Body of pancreas (tissue), 4 donors: ENCODE results near the gene AFF3. TPM values are rescaled to one million over a fixed set of nuclear protein-coding genes. Genes with fewer than 3 reads are reported as not detected.

Source experiments
- ATAC-seq: fragments of 150-250 bp; one replicate; pipeline ENCODE4 v1.9.1; 2016
- DNase-seq, 4 donors: peaks; one replicate each; pipeline ENCODE4 v3.0.0-alpha.2; 2019
- H3K27ac ChIP-seq, 4 donors: fragments of 200-600 bp; sonication (generic); 1 replicate in 3 of 4; 2 replicates in 1 of 4; pipeline versions ENCODE4 v1.5.1 to v1.6.1; 2016 to 2019; ENCODE audit warnings: mild to moderate bottlenecking in 1 of 4, mixed read lengths in 1 of 4, moderate library complexity in 1 of 4
- H3K27me3 ChIP-seq, 2 donors: fragments of 200-600 bp; sonication (generic); one replicate each; pipeline ENCODE4 v1.6.0; 2016; ENCODE audit warnings: mild to moderate bottlenecking in 1 of 2
- H3K36me3 ChIP-seq, 2 donors: fragments of 200-600 bp; sonication (generic); replicated peaks in 1 of 2; 2 replicates each; pipeline ENCODE4 v1.5.1; 2016; ENCODE audit warnings: low read depth in 2 of 2; ENCODE audit not compliant: insufficient read depth in 1 of 2
- H3K4me1 ChIP-seq: fragments of 200-600 bp; sonication (generic); one replicate; pipeline ENCODE4 v1.6.0; 2016
- H3K4me3 ChIP-seq, 2 donors: fragments of 200-600 bp; sonication (generic); 1 replicate in 1 of 2; 2 replicates in 1 of 2; pipeline ENCODE4 v1.5.1; 2016 to 2019
- H3K9me3 ChIP-seq, 3 donors: fragments of 200-600 bp; sonication (generic); 1 replicate in 2 of 3; 2 replicates in 1 of 3; pipeline ENCODE4 v1.5.1; 2016
- POLR2A ChIP-seq, 3 donors: fragments of 450-650 bp; IDR thresholded peaks; one replicate each; pipeline ENCODE4 v1.6.1; 2016; ENCODE audit warnings: antibody characterized with exemption in 3 of 3, mild to moderate bottlenecking in 2 of 3
- WGBS, 2 donors: methylation state at CpG; one replicate each; pipeline ENCODE4 v1.1.5; 2017; 5-methylcytosine and 5-hydroxymethylcytosine counted together
- intact Hi-C: fragments of 100-400 bp; cut with DNase I; formaldehyde crosslinking; loops from one replicate; pipeline ENCODE4 v1.15.1; 2023
- total RNA-seq, 2 donors: library from RNA; depleted of rRNA; stranded (reverse); fragments of >200 nt; gene quantifications; one replicate each; pipeline ENCODE4 v1.1.0, GENCODE V29; 2016
- TF ChIP-seq, protein P1 (sequence below), 7 experiments: fragments of 450-650 bp in 4 of 7; fragments of 200-600 bp in 3 of 7; sonication (generic) in 3 of 7; IDR thresholded peaks; one replicate each; pipeline ENCODE4 v1.5.1; 2016 to 2019; ENCODE audit warnings: antibody characterized with exemption in 7 of 7

The AFF3 gene
- total RNA-seq, 2 donors from 2014 or later, result 0.52 to 0.99 TPM

DNA sequence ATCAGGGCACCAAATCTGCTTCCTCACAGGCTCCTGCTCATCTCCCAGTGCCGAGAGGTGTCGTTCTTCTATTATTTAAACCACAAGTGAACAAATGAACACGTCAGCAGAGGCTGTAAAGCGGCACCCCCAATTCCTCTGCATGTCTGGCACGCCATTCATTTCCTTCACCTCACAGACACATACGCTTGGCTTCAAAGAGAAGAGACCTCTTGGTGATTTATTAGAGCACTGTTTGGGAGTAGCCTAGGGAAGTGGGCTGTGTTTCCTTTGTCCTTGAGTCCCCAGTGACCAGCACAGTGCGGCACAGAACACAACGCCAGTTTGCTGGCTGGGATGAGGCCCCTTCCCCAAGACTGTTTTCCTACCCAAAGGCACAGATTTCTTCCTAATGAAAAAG is 468.3 kb downstream of the AFF3 start:
- no peaks in the 10 kb centered on the region for H3K9me3 ChIP-seq
- peaks cover 23% of the 10 kb centered on the region for H3K4me1 ChIP-seq
- DNase-seq (no peak), ATAC-seq (no peak)
- no peaks in the 10 kb centered on the region for H3K36me3 ChIP-seq
- TF ChIP-seq POLR2A (IDR thresholded peaks at IDR 0.05), result no peak
- TF ChIP-seq, protein P1, sequence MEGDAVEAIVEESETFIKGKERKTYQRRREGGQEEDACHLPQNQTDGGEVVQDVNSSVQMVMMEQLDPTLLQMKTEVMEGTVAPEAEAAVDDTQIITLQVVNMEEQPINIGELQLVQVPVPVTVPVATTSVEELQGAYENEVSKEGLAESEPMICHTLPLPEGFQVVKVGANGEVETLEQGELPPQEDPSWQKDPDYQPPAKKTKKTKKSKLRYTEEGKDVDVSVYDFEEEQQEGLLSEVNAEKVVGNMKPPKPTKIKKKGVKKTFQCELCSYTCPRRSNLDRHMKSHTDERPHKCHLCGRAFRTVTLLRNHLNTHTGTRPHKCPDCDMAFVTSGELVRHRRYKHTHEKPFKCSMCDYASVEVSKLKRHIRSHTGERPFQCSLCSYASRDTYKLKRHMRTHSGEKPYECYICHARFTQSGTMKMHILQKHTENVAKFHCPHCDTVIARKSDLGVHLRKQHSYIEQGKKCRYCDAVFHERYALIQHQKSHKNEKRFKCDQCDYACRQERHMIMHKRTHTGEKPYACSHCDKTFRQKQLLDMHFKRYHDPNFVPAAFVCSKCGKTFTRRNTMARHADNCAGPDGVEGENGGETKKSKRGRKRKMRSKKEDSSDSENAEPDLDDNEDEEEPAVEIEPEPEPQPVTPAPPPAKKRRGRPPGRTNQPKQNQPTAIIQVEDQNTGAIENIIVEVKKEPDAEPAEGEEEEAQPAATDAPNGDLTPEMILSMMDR (IDR thresholded peaks at IDR 0.05), result no peak
- intact Hi-C loops, result no loop called here
- H3K27me3 ChIP-seq, result no peaks in the 10 kb centered on the region
- no peak overlapping the region for H3K27ac ChIP-seq
- WGBS, 2 donors, result 81 to 89% methylated on average over 8 of the region's 8 CpGs
- H3K4me3 ChIP-seq, result no peak overlapping the region

DNA sequence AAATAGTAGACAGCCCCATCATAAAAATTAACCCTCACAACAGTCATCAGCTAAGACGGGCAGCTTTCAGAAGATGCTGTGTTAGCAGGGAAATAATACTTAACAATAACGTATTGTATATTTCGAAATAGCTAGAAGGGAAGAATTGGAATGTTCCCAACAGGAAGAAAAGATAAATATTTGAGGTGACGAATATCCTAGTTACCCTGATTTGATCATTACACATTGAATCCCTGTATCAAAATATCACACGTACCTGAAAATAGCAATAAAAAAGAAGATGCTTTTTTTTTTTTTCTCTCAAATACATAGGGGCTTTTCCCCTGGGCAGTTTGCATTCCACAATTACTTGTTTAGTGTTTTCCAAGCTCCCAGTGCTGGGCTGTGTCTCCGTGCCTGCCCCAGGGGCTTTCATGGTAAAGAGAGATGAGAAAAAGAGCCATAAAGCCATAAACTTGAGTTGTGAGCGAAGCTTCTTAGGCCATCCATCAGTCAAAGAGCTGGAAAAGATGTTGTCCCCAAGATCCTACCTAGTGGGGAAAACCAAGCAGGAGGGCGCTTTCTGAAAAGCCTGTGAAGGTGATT is 469.5 kb downstream of the AFF3 start:
- DNase-seq (no peak), ATAC-seq (peak; percentile 49)
- TF ChIP-seq POLR2A (IDR thresholded peaks at IDR 0.05), result no peak
- TF ChIP-seq, protein P1 (IDR thresholded peaks at IDR 0.05), result no peak
- no peak overlapping the region for H3K4me3 ChIP-seq
- no peaks in the 10 kb centered on the region for H3K27me3 ChIP-seq
- H3K27ac ChIP-seq, result peak overlapping the region in 3 of 4 donors; percentile 38 to 58 (median 45)
- intact Hi-C loops, result no loop called here
- H3K4me1 ChIP-seq, result peaks cover 23% of the 10 kb centered on the region
- WGBS, 2 donors, result 39 to 52% methylated on average over 8 of the region's 8 CpGs
- H3K9me3 ChIP-seq, result no peaks in the 10 kb centered on the region
- H3K36me3 ChIP-seq, result no peaks in the 10 kb centered on the region

DNA sequence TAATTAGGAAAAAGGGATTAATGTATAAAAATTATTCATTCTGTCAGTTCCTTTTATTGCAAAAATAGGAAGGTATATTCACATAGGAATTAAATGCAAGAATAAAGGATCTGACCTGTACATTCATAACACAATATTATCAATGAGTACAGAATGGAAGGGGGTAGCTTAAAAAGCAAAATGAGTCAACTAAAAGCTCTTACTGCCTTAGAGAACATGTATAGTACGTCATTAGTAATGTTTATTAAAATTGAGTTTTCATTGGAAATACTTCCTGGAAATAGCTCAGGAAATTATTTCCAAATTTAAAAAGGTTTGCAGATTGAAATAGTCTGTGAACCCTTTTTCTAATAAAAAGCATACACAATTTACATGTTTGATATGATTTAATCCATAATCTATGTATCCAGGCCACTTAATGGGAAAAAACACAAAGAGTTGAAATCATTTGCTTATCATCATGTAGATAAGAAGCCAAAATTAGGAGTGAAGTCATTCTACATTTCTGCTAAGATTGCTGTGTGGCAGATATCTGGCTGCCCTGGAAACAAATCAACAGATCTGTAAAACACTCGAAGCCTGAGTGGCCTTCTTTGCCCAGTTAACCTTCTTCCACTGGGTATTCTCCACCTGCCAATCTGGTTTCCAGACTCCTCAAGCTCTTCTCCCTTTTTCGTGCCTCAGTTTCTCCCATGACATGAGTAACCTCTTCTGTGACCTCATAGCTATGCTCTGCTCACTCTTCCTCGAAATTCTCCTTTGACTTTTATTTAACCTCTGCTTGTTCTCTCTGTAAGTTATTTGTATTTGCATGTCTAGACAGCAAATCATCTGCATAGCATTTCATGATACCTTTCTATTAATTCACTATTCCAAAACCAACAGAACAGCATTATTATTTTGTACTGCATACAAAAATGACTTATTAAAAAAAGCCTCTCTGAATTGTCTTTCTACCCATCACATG is 471.3 kb downstream of the AFF3 start:
- intact Hi-C loops, result no loop called here
- ATAC-seq, result peak; percentile 89
- no peaks in the 10 kb centered on the region for H3K36me3 ChIP-seq
- no peaks in the 10 kb centered on the region for H3K9me3 ChIP-seq
- 25 to 34% methylated on average over 4 of the region's 4 CpGs for WGBS, 2 donors
- no peak for TF ChIP-seq POLR2A (IDR thresholded peaks at IDR 0.05)
- TF ChIP-seq, protein P1 (IDR thresholded peaks at IDR 0.05), result no peak
- peak in 3 of 4 donors; percentile 39 to 52 (median 41) for DNase-seq
- peak overlapping the region in 3 of 4 donors; percentile 20 to 58 (median 49) for H3K27ac ChIP-seq
- peaks cover 23% of the 10 kb centered on the region for H3K4me1 ChIP-seq
- H3K4me3 ChIP-seq, result no peak overlapping the region
- H3K27me3 ChIP-seq, result no peaks in the 10 kb centered on the region

DNA sequence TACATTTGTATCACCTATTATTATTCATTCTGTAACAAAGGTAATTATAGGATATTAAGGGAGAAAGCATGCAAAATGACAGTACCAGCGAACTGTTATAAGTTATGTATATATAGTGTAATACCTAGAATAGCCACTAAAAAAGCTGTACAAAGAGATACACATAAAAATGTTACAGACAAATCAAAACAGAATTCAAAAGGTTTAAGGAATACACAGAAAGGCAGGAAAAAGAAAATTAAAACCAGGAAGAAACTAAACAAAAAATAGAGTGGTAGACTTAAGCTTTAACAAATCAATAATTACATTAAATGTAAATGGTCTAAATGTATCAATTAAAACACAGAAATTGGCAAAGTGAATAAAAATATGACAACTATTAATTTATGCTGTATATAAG is 476.1 kb downstream of the AFF3 start:
- Histone ChIP-seq H3K27ac (no peak overlapping the region), H3K36me3 (no peaks in the 10 kb centered on the region), H3K4me1 (peaks cover 12% of the 10 kb centered on the region), H3K9me3 (no peaks in the 10 kb centered on the region), H3K27me3 (no peaks in the 10 kb centered on the region), H3K4me3 (no peak overlapping the region)
- 78 to 97% methylated on average over 1 of the region's 1 CpG for WGBS, 2 donors
- TF ChIP-seq, protein P1 (IDR thresholded peaks at IDR 0.05), result peak in 2 of 7 experiments; percentile 17 to 33
- no peak for TF ChIP-seq POLR2A (IDR thresholded peaks at IDR 0.05)
- no peak for DNase-seq
- no peak for ATAC-seq
- intact Hi-C loops, result no loop called here
